ENCODE results near the gene FAM228B. TPM values are rescaled to one million over a fixed set of nuclear protein-coding genes. Genes with fewer than 3 reads are reported as not detected.

Gene FAM228B
- total and polyA plus RNA-seq, 2 donors from 2014 or later, result 23.2 to 35.2 TPM

- no peak for FAIRE-seq
- Histone ChIP-seq H3K4me1 (ENCODE audit: control insufficient read depth in 2 of 3, insufficient read depth in 2 of 3, low read depth in 1 of 3, low read length in 3 of 3) (no peaks in the 10 kb centered on the region), H3K9me3 (ENCODE audit: control insufficient read depth in 2 of 3, insufficient read depth in 1 of 3, low read length in 3 of 3) (no peaks in the 10 kb centered on the region)
Measured at GRCh38 chr2:24101992-24102391, 21.3 kb upstream of the FAM228B start.

GRCh38 chr2:24102677-24103076 is 20.6 kb upstream of the FAM228B start:
- no peak overlapping the region for H3K27ac ChIP-seq (ENCODE audit: low read depth in 2 of 2, low read length in 2 of 2)
- no peaks in the 10 kb centered on the region for H3K27me3 ChIP-seq (ENCODE audit: control insufficient read depth, insufficient read depth, low read length)
- DNase-seq (no peak), FAIRE-seq (no peak)
- no peaks in the 10 kb centered on the region for H3K9me3 ChIP-seq (ENCODE audit: control insufficient read depth in 2 of 3, insufficient read depth in 1 of 3, low read length in 3 of 3)
- no peak for TF ChIP-seq CTCF (IDR thresholded peaks at IDR 0.05; ENCODE audit: borderline replicate concordance, extremely low read depth, insufficient read depth)
- H3K9ac ChIP-seq (ENCODE audit: low read length in 3 of 3), result no peak overlapping the region
- no peaks in the 10 kb centered on the region for H3K4me1 ChIP-seq (ENCODE audit: control insufficient read depth in 2 of 3, insufficient read depth in 2 of 3, low read depth in 1 of 3, low read length in 3 of 3)
- no peak overlapping the region for H3K4me3 ChIP-seq (ENCODE audit: low read length in 3 of 3)
- intact Hi-C loops (cut with DNase I), result no loop called here
- no peaks in the 10 kb centered on the region for H3K36me3 ChIP-seq (ENCODE audit: control insufficient read depth in 2 of 3, insufficient read depth in 3 of 3, low read length in 3 of 3)

More at GRCh38 chr2:24101992-24102391, 21.3 kb upstream of the FAM228B start:
- H3K36me3 ChIP-seq (ENCODE audit: control insufficient read depth in 2 of 3, insufficient read depth in 3 of 3, low read length in 3 of 3), result no peaks in the 10 kb centered on the region
- no peaks in the 10 kb centered on the region for H3K27me3 ChIP-seq (ENCODE audit: control insufficient read depth, insufficient read depth, low read length)
- intact Hi-C loops (cut with DNase I), result no loop called here
- DNase-seq, result no peak
- no peak overlapping the region for H3K4me3 ChIP-seq (ENCODE audit: low read length in 3 of 3)
- TF ChIP-seq CTCF (IDR thresholded peaks at IDR 0.05; ENCODE audit: borderline replicate concordance, extremely low read depth, insufficient read depth), result no peak
- no peak overlapping the region for H3K9ac ChIP-seq (ENCODE audit: low read length in 3 of 3)
- no peak overlapping the region for H3K27ac ChIP-seq (ENCODE audit: low read depth in 2 of 2, low read length in 2 of 2)

GRCh38 chr2:24104110-24104650 is 19.1 kb upstream of the FAM228B start:
- no peaks in the 10 kb centered on the region for H3K9me3 ChIP-seq (ENCODE audit: control insufficient read depth in 2 of 3, insufficient read depth in 1 of 3, low read length in 3 of 3)
- DNase-seq (peak in 1 of 5 donors; percentile 56), FAIRE-seq (no peak)
- H3K4me1 ChIP-seq (ENCODE audit: control insufficient read depth in 2 of 3, insufficient read depth in 2 of 3, low read depth in 1 of 3, low read length in 3 of 3), result no peaks in the 10 kb centered on the region
- no peak for TF ChIP-seq CTCF (IDR thresholded peaks at IDR 0.05; ENCODE audit: borderline replicate concordance, extremely low read depth, insufficient read depth)
- no peaks in the 10 kb centered on the region for H3K36me3 ChIP-seq (ENCODE audit: control insufficient read depth in 2 of 3, insufficient read depth in 3 of 3, low read length in 3 of 3)
- H3K9ac ChIP-seq (ENCODE audit: low read length in 3 of 3), result no peak overlapping the region
- intact Hi-C loops (cut with DNase I), result no loop called here
- no peaks in the 10 kb centered on the region for H3K27me3 ChIP-seq (ENCODE audit: control insufficient read depth, insufficient read depth, low read length)
- no peak overlapping the region for H3K4me3 ChIP-seq (ENCODE audit: low read length in 3 of 3)
- no peak overlapping the region for H3K27ac ChIP-seq (ENCODE audit: low read depth in 2 of 2, low read length in 2 of 2)

GRCh38 chr2:24104906-24105305 is 18.4 kb upstream of the FAM228B start:
- DNase-seq (peak in 1 of 5 donors; percentile 84), FAIRE-seq (no peak)
- no peak overlapping the region for H3K27ac ChIP-seq (ENCODE audit: low read depth in 2 of 2, low read length in 2 of 2)
- intact Hi-C loops (cut with DNase I), result no loop called here
- TF ChIP-seq CTCF (IDR thresholded peaks at IDR 0.05; ENCODE audit: borderline replicate concordance, extremely low read depth, insufficient read depth), result no peak
- H3K9ac ChIP-seq (ENCODE audit: low read length in 3 of 3), result no peak overlapping the region
- H3K9me3 ChIP-seq (ENCODE audit: control insufficient read depth in 2 of 3, insufficient read depth in 1 of 3, low read length in 3 of 3), result no peaks in the 10 kb centered on the region
- no peaks in the 10 kb centered on the region for H3K4me1 ChIP-seq (ENCODE audit: control insufficient read depth in 2 of 3, insufficient read depth in 2 of 3, low read depth in 1 of 3, low read length in 3 of 3)
- no peak overlapping the region for H3K4me3 ChIP-seq (ENCODE audit: low read length in 3 of 3)
- no peaks in the 10 kb centered on the region for H3K36me3 ChIP-seq (ENCODE audit: control insufficient read depth in 2 of 3, insufficient read depth in 3 of 3, low read length in 3 of 3)
- no peaks in the 10 kb centered on the region for H3K27me3 ChIP-seq (ENCODE audit: control insufficient read depth, insufficient read depth, low read length)
